ENCODE measurements around the gene LIN28B. TPM values are rescaled to one million over a fixed set of nuclear protein-coding genes. Genes with fewer than 3 reads are reported as not detected.

Gene LIN28B
- total and polyA plus RNA-seq, 3 donors from 2014 or later, result 5.7 to 7.3 (median 6.7) TPM

GRCh38 chr6:105056646-105057045 lies 99.7 kb downstream of the LIN28B start:
- Histone ChIP-seq H3K36me3 (ENCODE audit: low read depth, missing control alignments) (no peaks in the 10 kb centered on the region), H3K27ac (no peak overlapping the region), H3K4me3 (no peak overlapping the region), H3K27me3 (no peaks in the 10 kb centered on the region), H3K9me3 (no peaks in the 10 kb centered on the region), H3K4me1 (no peaks in the 10 kb centered on the region)
- no peak for DNase-seq
- intact Hi-C loops (cut with DNase I; ENCODE audit: low total_unique reads), result no loop called here
- 83 to 84% methylated on average over 3 of the region's 3 CpGs for WGBS, 2 donors
- TF ChIP-seq POLR2A (IDR thresholded peaks at IDR 0.05) (no peak), CTCF (IDR thresholded peaks at IDR 0.05) (no peak)

GRCh38 chr6:105057160-105057559 lies 100.3 kb downstream of the LIN28B start:
- Histone ChIP-seq H3K27me3 (no peaks in the 10 kb centered on the region), H3K4me1 (no peaks in the 10 kb centered on the region), H3K36me3 (ENCODE audit: low read depth, missing control alignments) (no peaks in the 10 kb centered on the region), H3K4me3 (no peak overlapping the region), H3K9me3 (no peaks in the 10 kb centered on the region), H3K27ac (no peak overlapping the region)
- WGBS, 2 donors, result 92% methylated on average over 1 of the region's 1 CpG
- no peak for DNase-seq
- TF ChIP-seq CTCF (IDR thresholded peaks at IDR 0.05), result no peak
- no peak for TF ChIP-seq POLR2A (IDR thresholded peaks at IDR 0.05)
- intact Hi-C loops (cut with DNase I; ENCODE audit: low total_unique reads), result no loop called here

GRCh38 chr6:105058316-105058715 lies 101.4 kb downstream of the LIN28B start:
- intact Hi-C loops (cut with DNase I; ENCODE audit: low total_unique reads), result no loop called here
- H3K27me3 ChIP-seq, result no peaks in the 10 kb centered on the region
- no peak overlapping the region for H3K27ac ChIP-seq
- DNase-seq, result no peak
- H3K4me1 ChIP-seq, result no peaks in the 10 kb centered on the region
- H3K4me3 ChIP-seq, result no peak overlapping the region
- no peaks in the 10 kb centered on the region for H3K36me3 ChIP-seq (ENCODE audit: low read depth, missing control alignments)
- TF ChIP-seq POLR2A (IDR thresholded peaks at IDR 0.05), result no peak
- TF ChIP-seq CTCF (IDR thresholded peaks at IDR 0.05), result no peak
- no peaks in the 10 kb centered on the region for H3K9me3 ChIP-seq

GRCh38 chr6:105058846-105059245 lies 101.9 kb downstream of the LIN28B start:
- no peak for DNase-seq
- Histone ChIP-seq H3K4me3 (no peak overlapping the region), H3K9me3 (no peaks in the 10 kb centered on the region), H3K4me1 (no peaks in the 10 kb centered on the region), H3K36me3 (ENCODE audit: low read depth, missing control alignments) (no peaks in the 10 kb centered on the region), H3K27me3 (no peaks in the 10 kb centered on the region), H3K27ac (no peak overlapping the region)
- WGBS, 2 donors, result 79 to 83% methylated on average over 4 of the region's 4 CpGs
- TF ChIP-seq POLR2A (IDR thresholded peaks at IDR 0.05) (no peak), CTCF (IDR thresholded peaks at IDR 0.05) (no peak)
- intact Hi-C loops (cut with DNase I; ENCODE audit: low total_unique reads), result no loop called here

- no peak for TF ChIP-seq POLR2A (IDR thresholded peaks at IDR 0.05)
- TF ChIP-seq CTCF (IDR thresholded peaks at IDR 0.05), result no peak
- Histone ChIP-seq H3K27ac (no peak overlapping the region), H3K27me3 (no peaks in the 10 kb centered on the region), H3K4me1 (no peaks in the 10 kb centered on the region), H3K9me3 (no peaks in the 10 kb centered on the region), H3K36me3 (ENCODE audit: low read depth, missing control alignments) (no peaks in the 10 kb centered on the region), H3K4me3 (no peak overlapping the region)
- WGBS, 2 donors, result 67 to 73% methylated on average over 3 of the region's 3 CpGs
- intact Hi-C loops (cut with DNase I; ENCODE audit: low total_unique reads), result no loop called here
- no peak for DNase-seq
Observed at GRCh38 chr6:105066233-105066632, 109.3 kb downstream of the LIN28B start.
